CD14-positive monocyte (primary cell): ENCODE measurements around the gene HEBP1. TPM values are rescaled to one million over a fixed set of nuclear protein-coding genes. Genes with fewer than 3 reads are reported as not detected.

ENCODE experiments used
- DNase-seq, 3 donors: peaks; one replicate each; pipeline ENCODE4 v3.0.0-alpha.2; 2011 to 2022
- H2AFZ ChIP-seq: 2 replicates; pipeline ENCODE4 v1.6.0; 2012; ENCODE audit warnings: mild to moderate bottlenecking, low read depth, low read length, inconsistent platforms; ENCODE audit not compliant: insufficient read depth, poor library complexity, severe bottlenecking
- H3K27ac ChIP-seq, 2 donors: 1 replicate in 1 of 2; 2 replicates in 1 of 2; pipeline ENCODE4 v1.5.1; 2012 to 2013; ENCODE audit warnings: low read length in 2 of 2, control low read depth in 1 of 2, inconsistent platforms in 1 of 2, low read depth in 1 of 2, mild to moderate bottlenecking in 1 of 2
- H3K27me3 ChIP-seq, 2 donors: one replicate each; pipeline versions ENCODE4 v1.6.0 to v1.6.1; 2011 to 2013; ENCODE audit warnings: low read length in 2 of 2; ENCODE audit not compliant: control insufficient read depth in 2 of 2, insufficient read depth in 2 of 2
- H3K36me3 ChIP-seq, 2 donors: replicated peaks in 1 of 2; 1 replicate in 1 of 2; 2 replicates in 1 of 2; pipeline versions ENCODE4 v1.5.1 to v1.6.1; 2012 to 2013; ENCODE audit warnings: low read length in 2 of 2, control low read depth in 1 of 2, inconsistent platforms in 1 of 2, mild to moderate bottlenecking in 1 of 2; ENCODE audit not compliant: insufficient read depth in 2 of 2, control insufficient read depth in 1 of 2
- H3K4me1 ChIP-seq, 2 donors: 1 replicate in 1 of 2; 2 replicates in 1 of 2; pipeline versions ENCODE4 v1.5.1 to v1.6.1; 2012 to 2013; ENCODE audit warnings: low read length in 2 of 2, control low read depth in 1 of 2, inconsistent platforms in 1 of 2, mild to moderate bottlenecking in 1 of 2, moderate library complexity in 1 of 2; ENCODE audit not compliant: insufficient read depth in 2 of 2, control insufficient read depth in 1 of 2
- H3K4me2 ChIP-seq: replicated peaks from 2 replicates; pipeline ENCODE3; 2012; ENCODE audit warnings: low read length, moderate library complexity, mild to moderate bottlenecking; ENCODE audit not compliant: poor library complexity, severe bottlenecking; ENCODE audit errors: extremely low read depth
- H3K4me3 ChIP-seq, 3 experiments: fragments of 200-600 bp in 1 of 3; sonication (generic) in 1 of 3; replicated peaks in 1 of 3; 1 replicate in 2 of 3; 2 replicates in 1 of 3; pipeline ENCODE4 v1.5.1; 2011 to 2013; ENCODE audit warnings: low read length in 3 of 3, mild to moderate bottlenecking in 3 of 3, control low read depth in 2 of 3, low read depth in 2 of 3, inconsistent platforms in 1 of 3, moderate library complexity in 1 of 3
- H3K79me2 ChIP-seq: 2 replicates; pipeline ENCODE4 v1.6.0; 2012; ENCODE audit warnings: mild to moderate bottlenecking, control low read depth, inconsistent platforms, low read length, moderate library complexity; ENCODE audit not compliant: insufficient read depth
- H3K9ac ChIP-seq: 2 replicates; pipeline ENCODE4 v1.6.0; 2017; ENCODE audit warnings: low read length, mild to moderate bottlenecking; ENCODE audit not compliant: insufficient read depth, poor library complexity, severe bottlenecking
- H3K9me3 ChIP-seq, 2 donors: replicated peaks in 1 of 2; 1 replicate in 1 of 2; 2 replicates in 1 of 2; pipeline versions ENCODE4 v1.5.1 to v1.6.1; 2012 to 2013; ENCODE audit warnings: low read length in 2 of 2, control low read depth in 1 of 2; ENCODE audit not compliant: control insufficient read depth in 1 of 2, insufficient read depth in 1 of 2
- H4K20me1 ChIP-seq: 2 replicates; pipeline ENCODE4 v1.6.0; 2012; ENCODE audit warnings: mild to moderate bottlenecking, low read length, control low read depth, moderate library complexity; ENCODE audit not compliant: insufficient read depth
- H3K27ac Mint-ChIP-seq, 7 donors: one replicate each; pipeline ENCODE4 v1.8.0; 2020; ENCODE audit warnings: mild to moderate bottlenecking in 7 of 7, mixed read lengths in 7 of 7, moderate library complexity in 6 of 7, inconsistent platforms in 2 of 7
- H3K27me3 Mint-ChIP-seq, 3 donors: one replicate each; pipeline ENCODE4 v1.8.0; 2021 to 2022; ENCODE audit warnings: low read depth in 3 of 3, mild to moderate bottlenecking in 3 of 3, mixed read lengths in 3 of 3, moderate library complexity in 3 of 3, inconsistent platforms in 1 of 3
- H3K36me3 Mint-ChIP-seq, 2 donors: one replicate each; pipeline ENCODE4 v1.8.0; 2020; ENCODE audit warnings: mixed read lengths in 2 of 2, inconsistent platforms in 1 of 2, mild to moderate bottlenecking in 1 of 2
- H3K4me1 Mint-ChIP-seq: one replicate; pipeline ENCODE4 v1.8.0; 2020; ENCODE audit warnings: mild to moderate bottlenecking, mixed read lengths
- H3K4me3 Mint-ChIP-seq, 2 donors: one replicate each; pipeline ENCODE4 v1.8.0; 2020; ENCODE audit warnings: mild to moderate bottlenecking in 2 of 2, mixed read lengths in 2 of 2, moderate library complexity in 1 of 2
- H3K9me3 Mint-ChIP-seq, 7 donors: one replicate each; pipeline ENCODE4 v1.8.0; 2020 to 2022; ENCODE audit warnings: mixed read lengths in 7 of 7, mild to moderate bottlenecking in 6 of 7, moderate library complexity in 6 of 7, inconsistent platforms in 2 of 7
- WGBS: methylation state at CpG from one replicate; pipeline ENCODE4 v1.1.5; 2013; ENCODE audit warnings: missing lambda C conversion rate; ENCODE audit not compliant: insufficient coverage; 5-methylcytosine and 5-hydroxymethylcytosine counted together
- intact Hi-C, 2 donors: fragments of 100-400 bp; cut with micrococcal nuclease; formaldehyde crosslinking; loops; one replicate each; pipeline versions ENCODE4 v1.15.0 to v1.15.1; 2023
- polyA plus RNA-seq, 3 donors: library from polyadenylated mRNA; depleted of rRNA in 1 of 3; unstranded in 2 of 3; stranded (reverse) in 1 of 3; fragments of 300-500 nt in 2 of 3; fragments of >200 nt in 1 of 3; fragmentation: Illumina TruSeq in 2 of 3; gene quantifications; 1 replicate in 2 of 3; 2 replicates in 1 of 3; pipeline ENCODE4 v1.2.3, GENCODE V29; 2012 to 2021
- TF ChIP-seq, protein P1 (sequence below): fragments of 200-600 bp; IDR thresholded peaks from one replicate; pipeline ENCODE4 v1.8.0; 2022; ENCODE audit warnings: antibody characterized with exemption, mild to moderate bottlenecking

Gene HEBP1
- polyA plus RNA-seq, 3 donors, result 33.4 to 89.3 (median 71.3) TPM

DNA sequence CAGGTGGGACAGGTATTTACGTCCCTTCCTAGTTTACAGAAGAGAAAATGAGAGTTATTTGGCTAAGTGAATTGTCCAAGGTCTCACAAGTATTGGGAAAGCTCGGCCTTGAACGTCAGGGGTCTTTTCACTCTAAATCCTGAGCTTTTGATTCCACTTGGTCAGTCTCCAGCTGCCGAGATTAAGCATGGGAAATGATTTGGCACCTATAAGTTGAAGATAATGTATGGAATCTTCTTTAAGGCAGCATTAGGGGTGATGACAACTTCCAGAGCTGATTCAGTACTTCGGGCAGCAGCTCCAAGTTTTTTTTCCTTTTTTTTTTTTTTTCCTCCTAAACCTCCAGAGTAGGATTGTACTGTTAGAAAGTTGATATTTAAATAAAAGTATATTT is 44.8 kb upstream of the HEBP1 start:
- peak overlapping the region; percentile 65 to 96 (median 90) for H3K4me3 ChIP-seq
- Mint-ChIP-seq H3K27ac (peak overlapping the region in 1 of 7 donors; percentile 61), H3K36me3 (no peaks in the 10 kb centered on the region), H3K4me1 (peaks cover 9% of the 10 kb centered on the region), H3K27me3 (peaks cover 0 to 8% (median 4%) of the 10 kb centered on the region in 3 donors), H3K4me3 (peak overlapping the region; percentile 85 to 89), H3K9me3 (peaks cover 8 to 13% (median 11%) of the 10 kb centered on the region in 7 donors)
- no peak overlapping the region for H3K27ac ChIP-seq
- H3K4me2 ChIP-seq, result peak overlapping the region; percentile 88
- H3K27me3 ChIP-seq, result no peaks in the 10 kb centered on the region
- H3K79me2 ChIP-seq, result no peaks in the 10 kb centered on the region
- peaks cover 0 to 8% of the 10 kb centered on the region in 2 donors for H3K9me3 ChIP-seq
- 6% methylated on average over 2 of the region's 5 CpGs for WGBS
- no peaks in the 10 kb centered on the region for H3K36me3 ChIP-seq
- H3K9ac ChIP-seq, result peak overlapping the region; percentile 85
- intact Hi-C loops, result no loop called here
- peak overlapping the region; percentile 100 for H2AFZ ChIP-seq
- DNase-seq, result no peak
- TF ChIP-seq, protein P1, sequence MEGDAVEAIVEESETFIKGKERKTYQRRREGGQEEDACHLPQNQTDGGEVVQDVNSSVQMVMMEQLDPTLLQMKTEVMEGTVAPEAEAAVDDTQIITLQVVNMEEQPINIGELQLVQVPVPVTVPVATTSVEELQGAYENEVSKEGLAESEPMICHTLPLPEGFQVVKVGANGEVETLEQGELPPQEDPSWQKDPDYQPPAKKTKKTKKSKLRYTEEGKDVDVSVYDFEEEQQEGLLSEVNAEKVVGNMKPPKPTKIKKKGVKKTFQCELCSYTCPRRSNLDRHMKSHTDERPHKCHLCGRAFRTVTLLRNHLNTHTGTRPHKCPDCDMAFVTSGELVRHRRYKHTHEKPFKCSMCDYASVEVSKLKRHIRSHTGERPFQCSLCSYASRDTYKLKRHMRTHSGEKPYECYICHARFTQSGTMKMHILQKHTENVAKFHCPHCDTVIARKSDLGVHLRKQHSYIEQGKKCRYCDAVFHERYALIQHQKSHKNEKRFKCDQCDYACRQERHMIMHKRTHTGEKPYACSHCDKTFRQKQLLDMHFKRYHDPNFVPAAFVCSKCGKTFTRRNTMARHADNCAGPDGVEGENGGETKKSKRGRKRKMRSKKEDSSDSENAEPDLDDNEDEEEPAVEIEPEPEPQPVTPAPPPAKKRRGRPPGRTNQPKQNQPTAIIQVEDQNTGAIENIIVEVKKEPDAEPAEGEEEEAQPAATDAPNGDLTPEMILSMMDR, result no peak
- no peaks in the 10 kb centered on the region for H4K20me1 ChIP-seq
- H3K4me1 ChIP-seq, result peaks cover 7 to 12% of the 10 kb centered on the region in 2 donors

DNA sequence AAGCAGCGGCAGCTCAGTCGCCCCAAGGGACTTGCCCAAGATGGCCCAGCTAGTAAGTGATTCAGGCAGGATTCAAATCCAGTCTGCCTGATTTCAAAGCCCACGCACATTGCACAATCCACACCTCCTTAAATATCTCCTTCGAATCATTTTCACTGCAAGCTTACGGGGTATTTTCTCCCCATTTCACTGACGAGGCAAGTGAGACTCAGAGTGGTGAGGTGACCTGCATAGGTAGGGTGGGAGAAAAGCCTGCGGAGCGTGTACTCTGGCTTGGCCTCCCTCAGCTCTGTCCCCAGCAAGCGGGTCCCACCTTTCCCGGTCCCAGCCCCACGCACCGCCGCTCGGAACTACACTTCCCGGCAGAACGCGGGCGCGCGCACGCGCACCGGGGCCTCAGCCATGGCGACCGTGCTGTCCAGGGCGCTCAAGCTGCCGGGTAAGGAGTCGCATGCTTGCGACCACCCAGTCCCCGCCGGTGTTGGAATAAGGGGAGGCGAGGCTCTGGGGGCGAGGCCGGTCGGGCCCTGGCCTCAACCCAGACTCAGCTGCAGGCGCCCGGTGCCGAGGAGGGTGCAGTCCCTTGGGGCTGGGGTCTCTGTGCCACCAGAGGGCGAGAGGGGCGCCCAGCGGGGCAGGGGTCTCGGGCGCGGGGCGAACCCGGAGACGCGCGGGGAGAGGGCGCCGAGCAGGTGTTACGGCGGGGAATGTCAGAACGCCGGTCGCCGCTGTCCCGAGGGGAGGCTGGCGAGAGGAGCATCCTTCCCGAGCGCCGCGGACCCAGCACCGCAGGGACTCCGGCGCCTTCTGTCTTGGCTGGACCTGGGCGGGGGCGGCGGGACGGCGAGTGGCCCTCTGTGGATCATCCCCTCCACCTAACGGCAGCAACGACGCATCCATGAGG is 44.2 kb upstream of the HEBP1 start, which contains the start of gene FAM234B:
Gene FAM234B, plus strand, starts transcription at position 380 of the 904 bp plus-strand sequence. Its CDS starts 23 bp downstream, at position 403.
- H3K36me3 Mint-ChIP-seq, result no peaks in the 10 kb centered on the region
- peaks cover 0 to 7% of the 10 kb centered on the region in 2 donors for H3K9me3 ChIP-seq

More for the DNA sequence above, 44.2 kb upstream of the HEBP1 start, which contains the start of gene FAM234B:
- Histone ChIP-seq H2AFZ (peak within 1 kb of the TSS; percentile 100), H3K79me2 (no peaks in the 10 kb centered on the region), H3K27ac (peak within 1 kb of the TSS in 1 of 2 donors; percentile 72), H4K20me1 (no peaks in the 10 kb centered on the region), H3K4me3 (peak within 1 kb of the TSS; percentile 65 to 96 (median 90)), H3K4me1 (peaks cover 7 to 12% of the 10 kb centered on the region in 2 donors), H3K9ac (peak within 1 kb of the TSS; percentile 85), H3K4me2 (peak within 1 kb of the TSS; percentile 88), H3K27me3 (no peaks in the 10 kb centered on the region), H3K36me3 (no peaks in the 10 kb centered on the region)
- TF ChIP-seq, protein P1, result no peak
- intact Hi-C loops, result no loop called here
- Mint-ChIP-seq H3K27ac (peak within 1 kb of the TSS in 6 of 7 donors; percentile 45 to 81 (median 64)), H3K9me3 (peaks cover 6 to 9% (median 8%) of the 10 kb centered on the region in 7 donors), H3K4me1 (peaks cover 13% of the 10 kb centered on the region), H3K27me3 (peaks cover 0 to 8% (median 4%) of the 10 kb centered on the region in 3 donors), H3K4me3 (peak within 1 kb of the TSS; percentile 85 to 89)
- 2% methylated on average over 62 of the region's 74 CpGs for WGBS
- peak; percentile 48 to 59 (median 52) for DNase-seq
